A673 (cell line): Measurements from ENCODE around the gene IGLL5. TPM values are rescaled to one million over a fixed set of nuclear protein-coding genes. Genes with fewer than 3 reads are reported as not detected.

Experiments
- BruUV-seq: library from RNA; stranded (reverse); fragments of 400-500 nt; replicated peaks from 2 replicates; lab custom pipeline; 2021; lab: Mats Ljungman, UMichigan
- CTCF ChIA-PET: fragments of 300-600 bp; sonication (Branson Sonifier 250); formaldehyde crosslinking; loops from one replicate; lab custom pipeline; 2022; ENCODE audit warnings: antibody characterized with exemption; lab: Charles Lee
- POLR2A ChIA-PET: fragments of 300-600 bp; sonication (Branson Sonifier 250); formaldehyde crosslinking; loops from one replicate; lab custom pipeline; 2022; ENCODE audit warnings: antibody characterized with exemption; ENCODE audit not compliant: low non-redundant PET; lab: Charles Lee
- DNase-seq: peaks from one replicate; pipeline ENCODE4 v3.0.0-alpha.2; 2015; ENCODE audit warnings: low spot score
- H3K27ac ChIP-seq: fragments of 200-600 bp; sonication (generic); 2 replicates; pipeline ENCODE4 v1.5.1; 2016; ENCODE audit warnings: mixed run types, low read depth, mild to moderate bottlenecking, mixed read lengths, antibody characterized with exemption, low read length; ENCODE audit not compliant: poor library complexity, severe bottlenecking
- H3K27me3 ChIP-seq: fragments of 200-600 bp; sonication (generic); replicated peaks from 2 replicates; pipeline ENCODE4 v1.6.1; 2017; ENCODE audit warnings: mixed run types, low read depth, mild to moderate bottlenecking, mixed read lengths, antibody characterized with exemption, low read length; ENCODE audit not compliant: insufficient read depth, poor library complexity
- H3K36me3 ChIP-seq: fragments of 200-600 bp; sonication (generic); 2 replicates; pipeline ENCODE4 v1.6.1; 2016; ENCODE audit warnings: mixed run types, mild to moderate bottlenecking, mixed read lengths, antibody characterized with exemption, low read length; ENCODE audit not compliant: insufficient read depth, poor library complexity, severe bottlenecking
- H3K4me1 ChIP-seq: fragments of 200-600 bp; sonication (generic); 2 replicates; pipeline ENCODE4 v1.6.1; 2017; ENCODE audit warnings: mixed run types, mild to moderate bottlenecking, mixed read lengths, antibody characterized with exemption, low read length; ENCODE audit not compliant: insufficient read depth, poor library complexity, severe bottlenecking
- H3K4me3 ChIP-seq: fragments of 200-600 bp; sonication (generic); 2 replicates; pipeline ENCODE4 v1.5.1; 2016; ENCODE audit warnings: low read depth, mixed run types, mild to moderate bottlenecking, mixed read lengths, low read length; ENCODE audit not compliant: poor library complexity, severe bottlenecking
- H3K9me3 ChIP-seq: fragments of 200-600 bp; sonication (generic); 2 replicates; pipeline ENCODE4 v1.6.1; 2016; ENCODE audit warnings: mixed run types, low read depth, mild to moderate bottlenecking, mixed read lengths, antibody characterized with exemption, low read length; ENCODE audit not compliant: poor library complexity, severe bottlenecking
- EZH2 ChIP-seq: fragments of 200-600 bp; sonication (generic); IDR thresholded peaks from 2 replicates; pipeline ENCODE4 v1.6.1; 2017; ENCODE audit warnings: borderline replicate concordance, low read depth, mild to moderate bottlenecking, mixed read lengths, antibody characterized with exemption, low read length; ENCODE audit not compliant: poor library complexity, severe bottlenecking
- intact Hi-C: fragments of 100-400 bp; cut with micrococcal nuclease; formaldehyde crosslinking; loops from one replicate; pipeline ENCODE4 v1.10.0; 2022; ENCODE audit not compliant: unreplicated experiment
- total RNA-seq: library from RNA; stranded (reverse); gene quantifications from 2 replicates; pipeline ENCODE4 v1.2.3, GENCODE V29; 2021
- TF ChIP-seq, protein P1 (sequence below): fragments of 300-800, 200-600 bp; sonication (generic); conservative IDR thresholded peaks from 2 replicates; pipeline ENCODE4 v1.5.1; 2017; ENCODE audit warnings: low read depth, mild to moderate bottlenecking, antibody characterized with exemption, low read length, moderate library complexity, mixed read lengths

Gene IGLL5
- total RNA-seq, 1 experiment from 2014 or later = not detected

GRCh38 chr22:22928666-22929380 is 41.2 kb downstream of the IGLL5 start:
- Histone ChIP-seq H3K36me3 (no peaks in the 10 kb centered on the region), H3K9me3 (no peaks in the 10 kb centered on the region), H3K4me1 (no peaks in the 10 kb centered on the region), H3K27ac (no peak overlapping the region), H3K4me3 (no peak overlapping the region), H3K27me3 (no peaks in the 10 kb centered on the region)
- no peak for TF ChIP-seq EZH2
- TF ChIP-seq, protein P1, sequence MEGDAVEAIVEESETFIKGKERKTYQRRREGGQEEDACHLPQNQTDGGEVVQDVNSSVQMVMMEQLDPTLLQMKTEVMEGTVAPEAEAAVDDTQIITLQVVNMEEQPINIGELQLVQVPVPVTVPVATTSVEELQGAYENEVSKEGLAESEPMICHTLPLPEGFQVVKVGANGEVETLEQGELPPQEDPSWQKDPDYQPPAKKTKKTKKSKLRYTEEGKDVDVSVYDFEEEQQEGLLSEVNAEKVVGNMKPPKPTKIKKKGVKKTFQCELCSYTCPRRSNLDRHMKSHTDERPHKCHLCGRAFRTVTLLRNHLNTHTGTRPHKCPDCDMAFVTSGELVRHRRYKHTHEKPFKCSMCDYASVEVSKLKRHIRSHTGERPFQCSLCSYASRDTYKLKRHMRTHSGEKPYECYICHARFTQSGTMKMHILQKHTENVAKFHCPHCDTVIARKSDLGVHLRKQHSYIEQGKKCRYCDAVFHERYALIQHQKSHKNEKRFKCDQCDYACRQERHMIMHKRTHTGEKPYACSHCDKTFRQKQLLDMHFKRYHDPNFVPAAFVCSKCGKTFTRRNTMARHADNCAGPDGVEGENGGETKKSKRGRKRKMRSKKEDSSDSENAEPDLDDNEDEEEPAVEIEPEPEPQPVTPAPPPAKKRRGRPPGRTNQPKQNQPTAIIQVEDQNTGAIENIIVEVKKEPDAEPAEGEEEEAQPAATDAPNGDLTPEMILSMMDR = no peak
- CTCF ChIA-PET = no interaction called here
- DNase-seq = no peak
- no TSS peak for BruUV-seq
- POLR2A ChIA-PET = no interaction called here
- intact Hi-C loops = no loop called here

- H3K36me3 ChIP-seq = no peaks in the 10 kb centered on the region
- POLR2A ChIA-PET = no interaction called here
- intact Hi-C loops = no loop called here
- DNase-seq = no peak
- no peaks in the 10 kb centered on the region for H3K27me3 ChIP-seq
- no peaks in the 10 kb centered on the region for H3K9me3 ChIP-seq
- CTCF ChIA-PET = no interaction called here
- H3K4me3 ChIP-seq = no peak overlapping the region
- no peak overlapping the region for H3K27ac ChIP-seq
- no peaks in the 10 kb centered on the region for H3K4me1 ChIP-seq
- no peak for TF ChIP-seq EZH2
- TF ChIP-seq, protein P1 = no peak
- no TSS peak for BruUV-seq
These were observed 42.0 kb downstream of the IGLL5 start for GRCh38 chr22:22929381-22930221.

- intact Hi-C loops = no loop called here
- Histone ChIP-seq H3K4me1 (no peaks in the 10 kb centered on the region), H3K27me3 (no peaks in the 10 kb centered on the region), H3K9me3 (no peaks in the 10 kb centered on the region), H3K4me3 (no peak overlapping the region), H3K27ac (no peak overlapping the region), H3K36me3 (no peaks in the 10 kb centered on the region)
- TF ChIP-seq EZH2 = no peak
- TF ChIP-seq, protein P1 = no peak
- CTCF ChIA-PET = no interaction called here
- POLR2A ChIA-PET = no interaction called here
- DNase-seq = no peak
- BruUV-seq = no TSS peak
These were observed 42.5 kb downstream of the IGLL5 start for GRCh38 chr22:22930222-22930497.
